GM18870 (cell line): Measurements from ENCODE around the gene SQSTM1.

Experiments
- ATAC-seq: cut with Tn5 transposase; IDR thresholded peaks from one replicate; pipeline ENCODE4 v1.9.1; 2021; ENCODE audit warnings: moderate library complexity; ENCODE audit not compliant: unreplicated experiment

The SQSTM1 gene

DNA sequence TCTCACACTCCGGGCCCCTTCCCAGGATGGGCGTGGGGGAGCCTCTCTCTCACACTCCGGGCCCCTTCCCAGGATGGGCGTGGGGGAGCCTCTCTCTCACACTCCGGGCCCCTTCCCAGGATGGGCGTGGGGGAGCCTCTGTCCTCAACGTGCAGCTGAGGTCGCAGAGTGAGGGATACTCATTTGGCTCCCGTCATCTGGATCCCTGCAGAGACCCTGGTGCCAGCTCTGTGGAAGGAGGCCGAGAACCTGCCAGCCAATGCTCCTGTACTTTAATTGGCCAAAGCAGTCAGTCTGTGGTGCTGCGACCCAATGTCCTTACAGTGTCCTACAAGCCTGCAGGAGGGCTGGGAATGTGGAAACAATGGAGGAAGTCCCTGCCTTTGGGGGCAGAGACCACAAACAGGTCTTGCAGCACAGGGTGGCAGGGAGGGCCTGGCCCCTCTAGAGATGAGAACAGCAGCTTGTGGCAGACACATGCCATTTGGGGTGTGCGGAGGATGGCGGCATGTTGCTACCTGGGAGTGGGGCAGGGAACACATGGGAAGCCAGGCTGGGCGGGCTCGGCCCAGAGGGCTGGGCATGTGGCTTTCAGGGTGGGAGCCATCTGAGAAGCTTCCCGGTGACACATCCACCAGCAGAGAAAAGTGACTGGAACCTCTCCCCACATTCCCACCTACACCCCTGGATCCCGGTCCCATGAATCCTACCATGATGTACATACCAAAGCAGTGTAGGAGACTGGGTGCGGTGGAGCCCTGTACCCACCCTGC lies 51.5 kb downstream of the SQSTM1 start:
- no peak for ATAC-seq

DNA sequence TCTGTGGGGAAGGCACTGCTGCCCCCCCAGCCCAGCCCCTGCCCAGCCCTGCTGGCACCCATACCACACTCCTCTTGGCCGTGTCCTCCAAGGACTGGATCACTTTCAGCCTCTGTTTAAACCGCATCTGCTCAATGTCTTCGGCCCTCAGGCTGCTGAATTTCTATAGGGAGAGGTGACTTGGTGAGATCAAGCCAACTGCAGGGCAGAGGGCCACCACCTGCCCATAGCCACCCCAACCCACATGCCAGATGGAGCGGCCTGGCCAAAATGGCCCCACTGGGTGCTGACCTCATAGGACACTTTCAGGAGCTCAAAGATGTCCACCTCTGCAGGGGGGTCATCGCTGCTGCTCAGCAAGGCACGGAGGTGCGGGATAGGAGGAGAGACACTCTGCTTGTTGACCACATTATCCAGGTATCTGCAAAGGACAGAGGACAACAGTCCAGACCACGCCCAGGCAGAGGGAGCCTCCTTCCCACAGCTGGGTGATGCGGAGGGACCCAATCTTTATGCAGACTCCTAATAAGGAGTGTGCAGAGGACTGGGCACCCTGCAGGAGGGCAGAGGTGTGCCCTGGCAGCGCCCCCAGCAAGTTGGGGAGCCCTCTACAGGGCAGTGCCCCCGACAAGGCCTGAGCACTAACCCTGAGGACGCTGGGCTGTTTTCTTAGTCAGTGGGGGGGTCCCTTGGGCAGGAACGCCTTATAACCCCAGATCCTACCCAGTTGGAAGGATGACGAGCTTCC lies 52.3 kb downstream of the SQSTM1 start:
- ATAC-seq, result no peak

DNA sequence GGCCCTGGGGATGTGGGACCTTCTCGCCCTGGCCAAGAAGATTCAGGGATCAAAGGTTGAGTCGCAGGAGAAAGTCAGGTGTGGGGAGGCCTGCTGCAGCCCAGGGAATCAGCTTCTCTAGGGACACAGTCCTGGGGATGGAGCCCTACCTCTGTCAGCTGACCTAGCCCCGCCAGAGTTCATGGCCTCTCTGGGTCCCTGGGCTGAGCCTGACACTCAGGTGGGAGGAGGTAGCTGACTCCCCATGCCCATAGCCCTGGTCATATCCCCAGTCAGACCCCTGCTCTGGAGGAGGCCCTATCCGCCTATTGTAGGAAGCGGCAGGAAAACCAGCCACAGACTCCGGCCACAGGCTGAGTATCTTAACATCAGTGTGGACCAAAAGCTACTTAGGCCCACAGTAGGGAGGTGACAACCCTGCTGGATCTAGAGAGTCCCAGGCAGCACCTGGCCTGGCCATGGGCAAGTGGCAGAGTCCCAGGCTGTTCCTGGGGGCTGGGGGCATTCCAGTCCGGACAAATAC lies 52.9 kb downstream of the SQSTM1 start:
- no peak for ATAC-seq

DNA sequence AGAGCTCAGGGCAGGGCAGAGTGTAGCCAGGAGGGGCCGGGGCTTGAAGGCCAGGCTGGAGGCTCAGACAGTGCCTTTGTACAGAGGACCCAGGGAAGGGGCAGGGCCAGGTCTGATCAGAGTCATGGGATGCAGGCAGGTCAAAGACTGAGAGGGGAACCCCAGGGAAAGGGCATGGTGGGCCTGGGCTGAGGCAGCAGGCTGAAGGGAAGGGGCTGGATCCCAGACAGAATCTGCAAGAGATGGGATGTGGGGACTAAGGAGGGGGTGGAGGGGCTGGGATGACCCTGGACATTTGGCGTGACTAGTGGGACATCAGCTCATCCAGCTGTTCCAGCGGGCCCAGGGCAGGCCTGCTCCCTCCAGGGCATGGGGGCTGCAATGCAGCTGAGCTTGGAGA lies 53.4 kb downstream of the SQSTM1 start:
- ATAC-seq, result no peak

DNA sequence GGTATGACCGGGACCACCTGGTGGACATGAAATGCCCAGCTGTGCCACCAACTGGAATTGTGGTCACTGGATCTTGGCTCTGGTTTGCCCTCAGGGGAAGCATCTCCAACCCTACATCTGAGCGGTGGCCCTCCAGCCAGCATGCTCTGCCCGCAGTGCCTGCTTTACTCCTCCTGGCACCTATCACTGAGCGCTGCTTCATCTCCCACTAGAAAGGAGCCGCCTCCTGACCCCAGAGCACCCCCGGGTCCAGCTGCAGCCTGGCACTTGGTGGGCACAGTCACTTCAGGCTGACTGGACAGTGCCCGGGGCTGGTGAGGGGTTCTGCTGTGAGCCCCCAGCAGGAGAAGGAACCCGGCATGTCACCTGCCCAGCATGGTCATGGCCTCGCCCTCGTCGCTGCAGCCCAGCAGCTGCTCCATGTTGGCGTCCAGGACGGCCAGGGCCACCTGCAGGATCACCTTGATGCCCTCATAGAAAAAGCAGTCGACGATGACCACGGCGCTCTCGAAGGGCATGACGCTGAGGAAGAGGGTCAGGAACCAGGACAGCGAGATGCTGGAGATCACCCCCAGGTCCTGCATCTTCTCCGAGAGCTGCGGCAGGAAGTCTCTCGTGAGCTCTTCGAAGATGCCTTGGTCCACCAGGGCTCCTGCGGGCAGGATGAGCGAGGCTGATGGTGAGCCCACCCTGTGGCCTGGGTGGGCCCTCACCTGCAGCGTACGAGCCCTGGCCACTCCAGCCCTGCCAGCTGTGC lies 54.0 kb downstream of the SQSTM1 start:
- no peak for ATAC-seq

DNA sequence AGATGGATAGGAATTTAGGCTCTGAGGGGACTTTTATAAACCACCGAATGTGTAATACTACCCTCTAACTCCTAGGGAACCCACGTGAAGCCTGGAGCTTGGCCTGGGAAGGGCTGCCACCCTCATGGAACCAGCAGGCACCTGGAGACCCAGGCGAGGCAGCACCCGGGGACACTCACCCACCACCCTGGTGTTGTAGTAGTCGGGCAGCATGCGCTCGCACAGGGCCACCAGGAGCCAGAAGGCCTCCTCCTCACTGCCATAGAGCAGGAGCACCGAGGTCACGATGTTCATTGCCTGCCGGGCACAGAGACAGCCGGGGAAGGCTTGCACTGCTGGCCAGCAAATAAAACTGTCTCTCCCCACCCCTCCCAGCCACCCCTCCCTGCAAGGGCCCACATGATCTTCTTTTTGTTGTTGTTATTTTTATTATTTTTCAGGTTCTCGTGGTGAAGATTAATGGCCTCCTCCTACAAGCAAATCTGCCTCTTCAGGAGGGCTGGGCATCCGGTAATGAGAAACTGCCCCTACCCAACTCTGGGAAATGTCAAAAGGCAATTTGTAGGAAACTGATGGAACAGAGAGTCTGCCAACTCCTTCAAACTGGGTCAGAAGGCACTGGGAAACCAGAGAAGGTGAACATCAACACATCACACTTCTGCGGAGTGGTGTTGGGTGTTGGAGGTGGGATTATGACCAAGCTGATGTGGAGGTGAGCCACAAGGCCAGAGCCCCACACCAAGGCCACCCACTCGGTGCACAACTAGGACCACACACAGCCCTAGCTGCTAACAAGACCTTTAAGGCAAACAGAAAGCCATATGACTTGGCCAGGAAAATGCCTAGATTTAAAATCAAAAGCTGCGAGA lies 55.3 kb downstream of the SQSTM1 start:
- no peak for ATAC-seq

DNA sequence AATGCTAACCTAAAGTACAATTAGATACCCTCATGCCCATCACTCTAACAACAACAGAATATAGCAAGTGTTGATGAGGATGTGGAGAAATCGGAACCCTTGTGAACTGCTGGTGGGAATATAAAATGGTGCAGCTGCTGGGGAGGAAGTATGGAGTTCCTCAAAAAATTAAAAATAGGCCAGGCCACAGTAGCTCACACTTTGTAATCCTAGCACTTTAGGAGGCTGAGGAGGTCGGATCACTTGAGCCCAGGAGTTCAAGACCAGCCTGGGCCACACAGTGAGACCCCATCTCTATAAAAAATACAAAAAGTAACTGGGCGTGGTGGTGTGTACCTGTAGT lies 55.9 kb downstream of the SQSTM1 start:
- ATAC-seq, result no peak

DNA sequence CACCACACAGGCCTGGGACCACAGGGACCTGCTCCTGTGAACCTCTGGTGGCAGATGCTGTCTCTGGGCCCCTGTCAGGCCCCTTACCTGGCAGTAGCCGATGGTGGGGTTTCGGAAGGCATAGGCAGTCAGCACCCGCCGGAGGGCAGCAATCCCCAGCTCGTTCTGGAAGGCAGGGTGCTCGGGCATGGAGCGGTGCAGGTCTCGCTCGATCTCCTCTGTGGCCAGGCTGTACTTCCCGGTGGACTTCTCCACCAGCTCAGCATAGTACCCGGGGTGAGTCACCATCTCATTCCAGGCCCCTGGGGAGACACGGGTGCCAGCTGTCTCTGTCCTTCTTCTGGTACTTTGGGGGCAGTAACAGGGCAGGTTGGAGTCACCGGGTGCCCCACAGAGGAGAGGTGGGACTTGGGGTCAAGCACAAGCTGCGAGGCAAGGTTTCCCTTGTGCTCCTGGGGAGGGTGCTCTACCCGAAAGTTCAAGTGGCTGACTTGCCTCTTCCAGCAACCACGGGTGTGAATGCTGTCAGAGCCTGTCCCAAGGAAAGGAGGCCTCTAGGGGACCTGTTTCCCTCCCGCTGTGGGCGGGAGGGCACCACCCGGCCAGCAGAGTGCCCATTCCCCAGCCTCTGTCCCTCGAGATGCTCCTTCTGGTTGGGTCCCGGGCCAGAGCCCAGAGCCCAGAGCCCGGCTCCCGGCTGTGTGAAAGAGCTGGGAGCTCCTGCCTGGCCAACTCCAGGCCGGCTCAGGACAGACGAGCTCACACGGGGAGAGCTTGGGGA lies 57.7 kb downstream of the SQSTM1 start:
- no peak for ATAC-seq

DNA sequence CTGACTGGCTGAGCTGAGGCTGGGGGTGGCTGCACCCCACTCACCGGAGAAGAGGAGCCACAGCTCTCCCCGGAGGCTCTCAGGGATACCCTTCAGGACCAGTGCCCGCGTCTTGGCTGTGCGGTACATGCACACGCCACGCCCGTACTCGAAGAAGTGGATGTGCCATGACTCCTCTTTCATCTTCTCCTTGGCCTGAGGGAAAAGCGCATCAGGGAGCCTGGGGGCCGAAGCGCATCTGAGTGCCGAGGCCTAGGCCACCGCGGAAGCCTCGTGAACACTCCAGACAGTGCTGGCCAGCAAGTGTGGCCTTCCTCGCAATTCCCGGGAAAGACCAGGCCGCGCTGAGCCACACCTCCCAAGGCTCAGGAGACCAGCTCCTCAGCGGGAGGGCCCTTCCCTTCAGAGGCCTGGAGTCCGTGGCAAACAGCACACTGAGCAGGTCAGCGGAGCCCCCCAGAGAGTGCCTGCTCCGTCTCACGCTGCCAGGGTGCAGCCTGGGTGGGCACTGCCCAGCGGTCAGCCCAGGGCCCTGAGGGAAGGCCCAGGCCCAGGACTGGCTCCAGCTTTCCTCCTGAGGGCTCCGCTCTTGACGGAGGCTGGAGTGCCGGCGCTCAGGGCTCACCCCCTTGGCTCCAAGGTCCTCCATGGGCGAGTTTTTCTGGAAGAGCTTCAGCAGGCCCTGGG lies 58.4 kb downstream of the SQSTM1 start:
- ATAC-seq, result no peak

DNA sequence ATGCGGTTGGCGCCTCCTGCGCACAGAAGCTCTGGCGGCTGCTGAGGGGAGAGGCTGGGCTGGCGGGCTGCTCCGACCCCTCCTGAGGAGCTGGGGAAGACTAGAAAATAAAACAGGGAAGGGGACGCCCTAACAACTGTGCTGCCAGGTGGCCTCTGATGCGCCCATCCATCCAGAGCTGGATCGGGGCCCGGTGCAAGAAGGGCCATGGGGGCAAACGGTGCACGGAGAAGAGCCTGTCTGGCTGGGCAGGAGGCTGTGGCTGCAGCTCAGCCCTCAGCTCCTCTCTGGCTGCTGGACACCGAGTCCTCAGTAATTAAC lies 58.9 kb downstream of the SQSTM1 start:
- no peak for ATAC-seq

DNA sequence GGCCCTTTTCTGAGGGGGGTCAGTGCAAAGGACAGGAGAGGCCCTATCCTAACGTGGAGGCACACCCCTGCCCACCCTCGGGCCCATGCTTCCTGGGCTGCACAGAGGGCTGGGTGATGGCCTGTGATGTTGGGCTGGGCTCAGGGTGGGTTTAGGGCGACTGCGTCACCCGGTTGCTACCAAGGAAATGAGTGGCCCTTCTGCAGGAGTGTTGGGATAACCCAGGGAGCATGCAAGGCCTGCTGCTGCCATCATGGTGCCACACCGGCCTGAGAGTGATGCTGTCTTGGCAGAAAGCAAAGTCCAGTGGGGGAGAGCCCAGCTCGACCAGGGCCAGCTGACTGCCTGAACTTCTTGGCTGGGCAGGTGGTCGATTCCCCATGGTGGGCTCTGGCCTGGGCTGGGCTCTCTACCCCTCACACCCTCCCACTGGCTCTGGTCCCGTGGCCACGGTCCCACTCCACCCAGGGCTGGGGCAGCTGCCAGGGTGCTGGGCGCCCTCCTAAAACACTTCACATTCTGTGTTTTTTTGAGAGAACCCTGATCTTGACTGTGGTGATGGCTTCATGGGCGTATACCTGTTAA lies 59.5 kb downstream of the SQSTM1 start:
- no peak for ATAC-seq

DNA sequence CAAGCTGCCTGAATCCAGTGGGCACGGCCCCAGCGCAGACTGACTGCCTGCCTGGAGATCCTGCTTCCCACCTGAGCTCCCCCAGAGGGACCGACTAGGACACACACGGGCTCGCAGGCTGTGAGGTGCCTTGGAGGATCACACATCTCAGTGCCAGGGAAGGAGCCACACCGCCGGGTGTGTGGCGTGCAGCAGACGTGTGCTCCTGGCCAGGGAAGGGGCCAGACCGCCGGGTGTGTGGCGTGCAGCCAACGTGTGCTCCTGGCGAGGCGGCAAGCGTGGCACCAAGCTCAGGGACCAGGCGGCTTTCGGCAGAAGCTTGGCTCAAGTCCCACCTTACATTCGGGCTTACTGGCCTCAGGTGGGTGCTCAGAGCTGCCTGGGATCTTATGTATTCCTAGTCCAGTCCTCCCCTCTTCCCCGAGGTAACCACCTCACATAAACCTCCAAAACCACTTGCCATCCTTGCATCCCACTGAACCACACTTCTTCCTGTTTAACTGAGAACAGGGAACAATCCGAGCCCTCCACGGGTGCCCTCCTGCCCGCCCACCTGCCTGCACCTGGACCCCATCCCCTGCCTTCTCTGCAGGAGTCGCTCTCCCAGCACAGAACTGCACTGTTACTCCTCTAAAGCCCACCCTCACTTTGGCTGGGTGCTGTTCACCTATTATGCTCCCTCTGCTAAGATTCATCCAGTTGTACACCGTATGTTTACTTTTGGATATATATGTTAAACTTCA lies 60.3 kb downstream of the SQSTM1 start:
- ATAC-seq, result no peak

DNA sequence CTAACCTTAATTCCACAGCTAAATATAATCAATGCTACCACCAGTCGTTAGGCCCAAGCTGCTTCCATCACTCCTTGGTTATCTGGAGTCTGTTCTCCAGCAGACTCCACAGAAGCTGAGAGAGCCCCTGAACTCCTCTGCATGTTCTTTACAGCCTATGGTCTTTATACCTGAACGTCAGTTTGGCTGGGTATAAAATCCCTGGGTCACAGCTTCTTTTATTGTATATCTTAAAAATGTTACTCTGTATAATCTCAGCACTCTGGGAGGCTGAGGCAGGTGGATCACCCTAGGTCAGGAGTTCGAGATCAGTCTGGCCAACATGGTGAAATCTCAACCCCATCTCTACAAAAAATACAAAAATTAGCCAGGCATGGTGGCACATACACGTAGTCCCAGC lies 61.6 kb downstream of the SQSTM1 start:
- ATAC-seq, result no peak

DNA sequence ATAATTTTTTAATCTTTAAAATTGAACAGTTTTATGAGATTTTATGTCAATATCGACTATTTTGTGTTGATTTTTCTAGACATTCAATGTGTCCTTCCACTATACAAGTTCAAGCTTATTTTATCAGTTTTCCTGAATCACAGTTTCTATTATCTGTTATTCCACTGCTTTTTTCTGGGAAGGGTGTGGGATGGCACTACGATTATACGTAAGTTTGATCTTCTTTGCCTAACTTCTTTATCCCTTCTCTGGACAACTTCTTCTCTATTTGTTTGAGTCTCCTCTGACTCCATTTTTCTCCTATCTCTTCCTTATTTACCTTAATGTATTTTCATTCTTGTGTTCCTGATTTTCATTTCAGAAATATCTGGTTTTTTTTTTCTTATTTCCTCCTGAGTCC lies 62.5 kb downstream of the SQSTM1 start:
- no peak for ATAC-seq

DNA sequence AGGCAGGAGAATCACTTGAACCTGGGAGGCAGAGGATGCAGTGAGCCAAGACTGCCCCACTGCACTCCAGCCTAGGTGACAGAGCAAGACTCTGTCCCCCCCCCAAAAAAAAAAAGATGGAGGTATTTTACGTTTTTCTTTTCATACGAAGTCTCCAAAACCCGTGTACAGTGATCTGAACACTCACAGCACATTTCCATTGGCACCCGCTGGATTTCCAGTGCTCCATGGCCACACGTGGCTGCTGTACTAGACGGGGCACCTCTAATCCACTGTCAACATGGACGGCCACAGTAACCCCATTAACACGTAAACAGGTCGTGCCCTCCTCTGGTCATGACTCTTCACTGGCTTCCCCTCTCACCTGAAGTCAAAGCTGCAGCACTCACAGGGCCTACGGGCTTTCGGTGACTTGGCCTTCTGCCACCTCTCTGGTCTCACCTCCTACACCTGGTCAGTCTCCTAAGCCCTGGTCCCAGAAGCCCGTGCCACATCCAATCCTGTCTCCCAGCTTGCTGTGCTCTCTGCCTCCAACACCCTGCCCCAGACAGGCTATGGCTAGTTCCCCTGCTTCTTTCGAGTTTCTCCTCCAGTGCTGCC lies 64.9 kb downstream of the SQSTM1 start:
- no peak for ATAC-seq

DNA sequence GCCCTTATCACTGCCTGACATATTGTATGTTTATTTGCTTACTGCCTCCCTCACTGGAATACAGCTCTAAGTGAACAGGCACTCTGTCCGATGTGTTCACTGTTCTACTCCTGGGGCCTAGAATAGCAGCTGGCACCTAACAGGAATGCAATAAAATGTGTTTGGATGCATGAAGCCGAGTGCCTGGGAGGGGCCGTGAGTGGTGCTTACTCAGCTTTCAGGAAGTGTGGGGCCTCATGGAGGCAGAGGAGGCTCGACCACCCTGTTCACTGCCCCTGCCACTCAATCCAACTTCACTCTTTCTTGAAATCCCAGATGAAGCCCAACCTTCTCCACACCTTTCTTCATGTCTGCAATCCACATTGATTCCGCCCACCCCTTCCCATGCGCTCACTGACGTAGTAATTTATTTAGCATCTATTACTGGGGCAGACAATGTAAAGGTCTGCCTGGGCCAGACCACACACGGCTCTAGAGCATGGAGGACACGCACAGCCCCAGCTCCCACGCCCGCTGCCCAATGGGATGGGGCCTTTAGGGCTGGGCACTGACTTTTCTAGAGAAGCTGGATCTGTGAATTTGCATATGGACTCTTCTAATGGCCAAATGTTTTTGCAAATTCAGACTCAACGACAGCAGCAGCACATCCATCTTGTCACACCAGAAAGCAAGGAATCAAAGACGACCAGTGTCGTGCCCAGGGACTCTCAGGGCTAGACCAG lies 65.6 kb downstream of the SQSTM1 start:
- ATAC-seq, result no peak

DNA sequence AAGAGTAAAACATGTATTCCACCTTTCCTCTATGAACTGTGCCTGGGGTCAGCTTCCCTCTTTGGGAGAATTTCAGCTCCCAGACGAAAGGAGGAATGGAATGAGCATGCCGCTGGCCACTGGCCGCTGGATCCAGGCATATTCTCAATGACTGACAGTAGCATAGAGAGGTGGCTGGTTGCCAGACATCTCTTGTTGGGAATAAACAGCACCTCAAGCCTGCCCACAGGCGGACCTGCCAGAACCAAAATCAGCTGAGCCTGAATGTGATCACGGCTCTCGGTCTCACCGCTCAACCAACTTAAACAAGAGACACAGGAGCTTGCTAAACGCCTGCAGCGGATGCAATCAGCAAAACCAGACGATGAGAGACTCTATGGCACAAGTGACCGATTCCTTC lies 66.4 kb downstream of the SQSTM1 start:
- no peak for ATAC-seq
